ENCODE measurements around the gene ING4.
"Not testable (repeated sequence)": the region's sequence is repeated elsewhere in the genome, so short reads cannot be mapped to it uniquely, and the experiment has no call there.

Gene ING4

DNA sequence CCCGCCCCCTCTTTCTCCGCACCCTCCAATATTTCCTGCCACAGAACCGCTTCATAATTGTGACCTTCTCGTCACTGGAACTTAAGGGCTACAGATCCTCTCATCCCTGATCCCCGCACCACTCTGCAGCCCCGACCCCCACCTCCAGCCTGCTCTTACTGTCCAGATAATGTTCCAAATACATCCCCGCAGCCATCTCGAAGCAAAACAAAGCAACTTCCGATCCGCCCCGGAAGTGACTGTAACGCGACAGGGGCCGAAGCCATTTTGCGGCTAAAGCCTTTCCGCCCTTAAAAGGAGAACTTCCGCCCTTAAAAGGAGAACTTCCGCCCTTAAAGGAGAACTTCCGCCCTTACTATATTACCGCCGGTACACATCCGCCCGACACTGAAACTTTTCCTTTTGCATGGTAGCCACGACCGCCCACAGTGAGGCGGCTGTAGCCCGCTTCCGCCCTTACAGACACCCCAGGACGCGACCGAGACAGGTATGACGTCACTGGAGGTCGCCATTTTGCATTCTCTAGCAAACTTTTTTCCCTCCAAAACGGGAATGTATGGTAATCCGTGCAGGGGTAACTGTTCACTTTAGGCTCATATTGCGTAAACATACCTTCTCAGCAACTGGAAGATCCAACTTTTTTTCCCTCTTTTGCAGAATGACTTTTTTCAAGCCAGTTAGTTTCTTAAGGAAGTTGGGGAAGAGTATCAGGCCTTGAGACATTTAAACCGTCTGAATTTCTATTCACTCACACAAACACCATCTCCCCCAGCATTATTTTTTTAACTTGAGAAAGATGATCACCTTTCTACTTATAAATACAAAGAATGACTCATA is at the start of gene ING4:
ING4 (minus strand) TSS at position 214 of the 837 bp plus-strand sequence; CDS start at position 196, 18 bp downstream.
- Histone ChIP-seq H3K9me3 (ENCODE audit: control insufficient read depth, insufficient read depth, low read depth, low read length) (no peaks in the 10 kb centered on the region), H3K4me1 (ENCODE audit: control insufficient read depth, insufficient read depth, low read length) (no peaks in the 10 kb centered on the region; the same call in 1 of the 2 replicates), H3K36me3 (ENCODE audit: control insufficient read depth, insufficient read depth, low read length) (peaks cover 19% of the 10 kb centered on the region), H3K27me3 (ENCODE audit: control insufficient read depth, insufficient read depth, low read length) (no peaks in the 10 kb centered on the region), H3K4me3 (ENCODE audit: low read depth, low read length) (peak within 1 kb of the TSS; percentile 84), H3K27ac (ENCODE audit: low read depth, low read length) (peak within 1 kb of the TSS; percentile 24; the same call in 1 of the 2 replicates), H3K9ac (ENCODE audit: low read length) (peak within 1 kb of the TSS; percentile 67)

DNA sequence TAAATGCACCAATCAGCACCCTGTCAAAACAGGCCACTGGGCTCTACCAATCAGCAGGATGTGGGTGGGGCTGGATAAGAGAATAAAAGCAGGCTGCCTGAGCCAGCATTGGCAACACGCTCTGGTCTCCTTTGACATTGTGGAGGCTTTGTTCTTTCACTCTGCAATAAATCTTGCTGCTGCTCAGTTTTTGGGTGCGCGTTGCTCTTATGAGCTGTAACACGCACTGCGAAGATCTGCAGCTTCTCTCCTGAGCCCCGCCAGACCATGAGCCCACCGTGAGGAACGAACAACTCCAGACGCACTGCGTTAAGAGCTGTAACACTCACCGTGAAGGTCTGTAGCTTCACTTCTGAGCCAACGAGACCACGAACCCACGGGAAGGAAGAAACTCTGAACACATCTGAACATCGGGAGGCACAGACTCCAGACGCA is 46.1 kb upstream of the ING4 start:
- no peak overlapping the region for H3K4me3 ChIP-seq (ENCODE audit: low read depth, low read length)
- H3K4me1 ChIP-seq (ENCODE audit: control insufficient read depth, insufficient read depth, low read length): no peaks in the 10 kb centered on the region
- no peaks in the 10 kb centered on the region for H3K9me3 ChIP-seq (ENCODE audit: control insufficient read depth, insufficient read depth, low read depth, low read length)
- no peaks in the 10 kb centered on the region for H3K27me3 ChIP-seq (ENCODE audit: control insufficient read depth, insufficient read depth, low read length)
- no peaks in the 10 kb centered on the region for H3K36me3 ChIP-seq (ENCODE audit: control insufficient read depth, insufficient read depth, low read length)
- no peak overlapping the region for H3K27ac ChIP-seq (ENCODE audit: low read depth, low read length)
- H3K9ac ChIP-seq (ENCODE audit: low read length): no peak overlapping the region

DNA sequence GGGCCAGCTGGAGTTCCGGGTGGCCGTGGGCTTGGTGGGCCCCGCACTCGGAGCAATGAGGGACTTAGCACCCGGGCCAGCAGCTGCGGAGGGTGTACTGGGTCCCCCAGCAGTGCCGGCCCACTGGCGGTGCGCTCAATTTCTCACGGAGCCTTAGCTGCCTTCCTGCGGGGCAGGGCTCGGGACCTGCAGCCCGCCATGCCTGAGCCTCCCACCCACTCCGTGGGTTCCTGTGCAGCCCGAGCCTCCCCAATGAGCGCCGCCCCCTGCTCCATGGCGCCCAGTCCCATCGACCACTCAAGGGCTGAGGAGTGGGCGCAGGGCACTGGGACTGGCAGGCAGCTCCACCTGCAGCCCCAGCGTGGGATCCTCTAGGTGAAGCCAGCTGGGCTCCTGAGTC is 45.4 kb upstream of the ING4 start:
- H3K27ac ChIP-seq (ENCODE audit: low read depth, low read length); H3K36me3 ChIP-seq (ENCODE audit: control insufficient read depth, insufficient read depth, low read length); H3K9me3 ChIP-seq (ENCODE audit: control insufficient read depth, insufficient read depth, low read depth, low read length); H3K4me3 ChIP-seq (ENCODE audit: low read depth, low read length); H3K4me1 ChIP-seq (ENCODE audit: control insufficient read depth, insufficient read depth, low read length); H3K27me3 ChIP-seq (ENCODE audit: control insufficient read depth, insufficient read depth, low read length); H3K9ac ChIP-seq (ENCODE audit: low read length): not testable (repeated sequence)

DNA sequence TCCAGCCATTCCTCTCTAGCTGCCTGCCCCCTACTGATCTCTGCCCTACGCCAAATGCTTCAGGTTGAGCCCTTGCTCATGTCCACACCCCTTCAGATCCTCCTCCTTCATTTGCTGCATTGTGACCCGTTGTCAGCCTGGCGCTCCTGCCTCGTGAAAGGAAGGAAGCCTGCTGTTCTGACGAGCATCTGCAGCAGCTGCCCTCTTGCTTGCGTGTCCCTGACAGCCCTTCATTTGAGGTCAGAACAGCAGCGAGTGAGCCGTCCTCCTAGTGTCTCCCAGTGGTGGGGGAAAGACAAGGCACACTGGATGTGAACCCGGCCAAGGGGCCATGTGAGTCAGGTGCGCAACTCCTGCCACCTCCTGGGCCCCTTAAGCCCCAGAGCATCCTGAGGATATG is 40.7 kb upstream of the ING4 start:
- H3K36me3 ChIP-seq (ENCODE audit: control insufficient read depth, insufficient read depth, low read length): no peaks in the 10 kb centered on the region
- peaks cover 24% of the 10 kb centered on the region for H3K27me3 ChIP-seq (ENCODE audit: control insufficient read depth, insufficient read depth, low read length)
- peaks cover 15% of the 10 kb centered on the region for H3K4me1 ChIP-seq (ENCODE audit: control insufficient read depth, insufficient read depth, low read length)
- H3K9me3 ChIP-seq (ENCODE audit: control insufficient read depth, insufficient read depth, low read depth, low read length): no peaks in the 10 kb centered on the region
- H3K4me3 ChIP-seq (ENCODE audit: low read depth, low read length): peak overlapping the region; percentile 19; the same call in 1 of the 2 replicates
- H3K9ac ChIP-seq (ENCODE audit: low read length): no peak overlapping the region
- H3K27ac ChIP-seq (ENCODE audit: low read depth, low read length): no peak overlapping the region

DNA sequence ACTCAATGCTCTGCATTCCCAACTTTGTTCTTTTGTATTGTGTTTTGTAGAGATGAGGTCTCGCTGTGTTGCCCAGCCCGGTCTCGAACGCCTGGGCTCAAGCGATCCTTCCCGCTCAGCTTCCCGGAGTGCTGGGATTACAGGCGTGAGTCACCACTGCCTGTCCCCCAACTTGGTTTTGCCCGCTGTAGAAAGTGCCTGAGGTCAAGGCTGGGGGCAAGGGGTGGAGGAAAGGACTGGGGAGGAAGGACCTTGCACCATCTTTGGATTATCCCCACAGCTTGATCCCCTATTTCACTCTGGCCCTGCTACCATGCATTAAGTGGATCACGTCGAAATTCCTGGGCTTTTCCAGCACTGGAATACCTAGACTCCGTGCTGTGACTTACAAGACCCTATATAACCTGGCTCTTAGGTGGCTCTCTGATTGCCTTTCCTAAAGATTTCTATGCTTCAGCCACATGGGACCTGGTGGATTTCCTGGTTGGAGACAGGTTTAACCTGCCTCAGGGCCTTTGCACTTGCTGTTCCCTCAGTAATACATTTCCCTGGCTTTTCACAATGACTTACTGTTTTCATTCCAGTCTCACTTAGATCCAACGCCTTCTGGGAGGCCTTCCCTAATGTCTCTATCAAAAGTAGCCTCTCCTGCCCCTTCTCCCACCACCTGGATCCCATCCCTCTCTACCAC is 38.3 kb upstream of the ING4 start:
- Histone ChIP-seq H3K27me3 (ENCODE audit: control insufficient read depth, insufficient read depth, low read length) (peaks cover 30% of the 10 kb centered on the region), H3K9ac (ENCODE audit: low read length) (peak overlapping the region; percentile 67), H3K4me3 (ENCODE audit: low read depth, low read length) (peak overlapping the region; percentile 66)

DNA sequence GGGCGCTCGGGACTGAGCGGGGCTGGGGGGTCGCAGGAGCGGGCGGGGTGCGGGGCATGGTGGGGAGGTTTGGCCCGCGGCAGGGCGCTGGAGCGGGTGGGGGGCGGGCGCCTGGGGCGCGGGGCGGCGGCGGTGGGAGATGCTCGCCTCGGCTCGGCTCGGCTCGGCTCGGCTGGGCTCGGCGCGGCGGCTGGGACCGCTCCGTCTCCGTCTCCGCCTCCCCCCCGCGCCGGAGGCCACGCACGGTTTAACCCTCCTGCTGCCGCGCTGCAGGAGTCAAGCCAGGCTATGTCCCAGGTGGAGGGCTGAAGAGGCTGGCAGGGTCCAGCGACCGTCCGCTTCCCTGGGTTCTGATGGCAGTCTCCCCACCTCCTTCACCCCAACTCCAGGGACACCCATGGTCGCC is 37.7 kb upstream of the ING4 start, which contains the start of gene PIANP:
PIANP (minus strand) TSS at position 170 of the 406 bp plus-strand sequence. CDS start 2,754 bp downstream, outside the sequence.
- Histone ChIP-seq H3K4me1 (ENCODE audit: control insufficient read depth, insufficient read depth, low read length) (peaks cover 21% of the 10 kb centered on the region), H3K36me3 (ENCODE audit: control insufficient read depth, insufficient read depth, low read length) (no peaks in the 10 kb centered on the region), H3K27me3 (ENCODE audit: control insufficient read depth, insufficient read depth, low read length) (peaks cover 30% of the 10 kb centered on the region), H3K4me3 (ENCODE audit: low read depth, low read length) (peak within 1 kb of the TSS; percentile 84), H3K27ac (ENCODE audit: low read depth, low read length) (no peak within 1 kb of the TSS), H3K9ac (ENCODE audit: low read length) (peak within 1 kb of the TSS; percentile 67), H3K9me3 (ENCODE audit: control insufficient read depth, insufficient read depth, low read depth, low read length) (no peaks in the 10 kb centered on the region)

More for the DNA sequence above, 38.3 kb upstream of the ING4 start:
- Histone ChIP-seq H3K27ac (ENCODE audit: low read depth, low read length) (no peak overlapping the region), H3K36me3 (ENCODE audit: control insufficient read depth, insufficient read depth, low read length) (no peaks in the 10 kb centered on the region), H3K4me1 (ENCODE audit: control insufficient read depth, insufficient read depth, low read length) (peaks cover 21% of the 10 kb centered on the region), H3K9me3 (ENCODE audit: control insufficient read depth, insufficient read depth, low read depth, low read length) (no peaks in the 10 kb centered on the region)

DNA sequence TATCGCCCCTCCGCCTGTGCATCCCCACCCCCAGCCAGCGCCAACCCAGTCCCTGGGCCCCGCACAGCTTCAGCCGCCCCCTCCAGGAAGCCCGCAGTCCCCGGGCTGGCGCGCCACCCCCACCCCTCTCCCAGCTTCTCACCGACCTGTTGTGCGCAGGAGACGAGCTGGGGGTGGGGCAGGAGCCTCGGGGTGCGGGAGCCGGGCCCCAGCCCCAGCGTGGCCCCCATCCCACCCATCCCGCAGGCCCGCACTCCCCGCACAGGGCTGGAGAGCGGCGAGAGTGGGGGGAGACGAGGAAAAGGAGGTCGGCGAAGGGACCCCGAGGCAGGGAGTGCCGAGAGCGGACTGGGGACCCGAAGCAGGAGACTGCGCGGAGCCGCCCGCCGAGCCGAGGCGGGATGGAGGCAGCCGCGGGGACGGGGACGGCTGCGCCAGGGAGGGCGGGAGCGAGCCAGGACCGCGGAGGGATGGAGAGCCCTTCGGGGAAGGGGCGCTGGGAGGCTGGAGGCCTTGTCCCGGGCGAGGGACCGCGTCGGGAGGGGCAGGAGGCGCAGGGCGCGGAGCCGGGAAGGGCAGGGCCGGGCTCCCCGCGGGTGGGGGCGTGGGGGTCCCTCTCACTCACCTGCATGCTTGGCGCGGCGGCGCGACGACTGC is 37.2 kb upstream of the ING4 start:
- Histone ChIP-seq H3K9ac (ENCODE audit: low read length) (peak overlapping the region; percentile 27), H3K27ac (ENCODE audit: low read depth, low read length) (no peak overlapping the region), H3K9me3 (ENCODE audit: control insufficient read depth, insufficient read depth, low read depth, low read length) (no peaks in the 10 kb centered on the region), H3K27me3 (ENCODE audit: control insufficient read depth, insufficient read depth, low read length) (peaks cover 30% of the 10 kb centered on the region), H3K4me1 (ENCODE audit: control insufficient read depth, insufficient read depth, low read length) (peaks cover 21% of the 10 kb centered on the region), H3K4me3 (ENCODE audit: low read depth, low read length) (peak overlapping the region; percentile 84), H3K36me3 (ENCODE audit: control insufficient read depth, insufficient read depth, low read length) (no peaks in the 10 kb centered on the region)

DNA sequence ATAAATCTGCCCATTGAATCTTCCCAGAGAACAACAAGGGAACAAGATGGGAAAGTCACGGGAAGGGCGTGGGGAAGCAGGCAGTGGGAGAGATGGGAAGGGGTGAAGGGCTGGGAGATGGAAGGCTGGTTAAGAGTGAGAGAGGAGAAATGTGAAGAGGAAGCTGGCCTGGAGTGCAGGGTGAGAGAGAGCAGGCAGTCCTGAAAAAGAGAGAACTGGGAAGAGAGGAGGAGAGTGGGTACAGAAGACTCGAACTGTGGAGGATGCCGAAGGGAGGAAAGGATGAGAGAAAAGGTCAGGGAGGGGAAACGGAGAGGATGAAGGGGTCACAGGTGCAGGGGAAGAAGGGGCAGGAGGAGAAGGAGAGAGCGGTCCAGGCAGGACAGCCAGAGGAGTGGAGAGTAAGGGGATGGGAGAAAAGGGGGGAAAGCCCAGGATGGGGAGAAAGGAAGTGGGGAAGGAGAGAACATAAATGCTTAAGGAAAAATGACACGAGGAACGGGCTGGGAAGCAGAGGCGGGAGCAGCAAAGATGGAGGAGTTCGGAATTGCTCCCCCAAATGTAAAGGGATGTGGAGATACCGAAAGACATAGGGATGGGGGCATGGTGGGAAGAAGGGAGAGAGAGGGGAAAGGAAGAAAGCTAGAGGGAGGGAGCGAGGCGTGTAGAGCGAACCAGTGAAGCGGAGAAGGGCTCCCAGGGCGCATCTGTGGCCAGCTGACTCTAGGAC is 36.5 kb upstream of the ING4 start:
- Histone ChIP-seq H3K27me3 (ENCODE audit: control insufficient read depth, insufficient read depth, low read length) (peaks cover 30% of the 10 kb centered on the region), H3K9ac (ENCODE audit: low read length) (no peak overlapping the region)

DNA sequence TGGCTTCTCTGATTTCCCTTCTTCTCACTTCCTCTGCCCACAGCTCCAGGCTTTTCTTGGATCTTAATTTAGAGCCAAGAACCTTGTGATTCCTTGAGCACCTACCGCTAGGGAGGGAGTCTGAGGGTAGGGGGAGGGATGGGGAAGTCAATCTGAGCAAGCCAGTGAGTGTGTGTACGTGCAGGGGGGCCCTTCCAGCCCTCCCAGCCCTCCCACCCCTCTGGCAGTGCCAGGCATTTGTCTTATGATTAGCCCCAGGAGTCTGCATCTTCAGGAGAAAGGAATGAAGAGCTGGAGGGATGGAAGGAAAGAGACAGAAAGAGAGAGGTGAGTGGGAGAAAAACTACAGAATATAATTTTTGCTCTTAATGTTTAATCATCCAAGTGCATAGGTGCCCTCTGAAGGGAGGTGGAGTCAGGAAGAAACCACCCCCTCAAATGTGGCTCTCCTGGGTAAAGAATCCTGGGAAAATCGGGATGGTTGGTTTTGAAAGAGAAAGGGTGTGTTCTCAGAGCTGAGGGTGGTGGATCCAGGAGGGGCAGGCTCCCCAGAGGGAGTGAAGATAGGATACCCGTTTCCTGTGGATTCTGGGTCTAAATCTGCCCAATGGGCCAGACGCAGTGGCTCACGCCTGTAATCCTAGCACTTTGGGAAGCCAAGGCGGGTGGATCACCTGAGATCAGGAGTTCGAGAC is 35.6 kb upstream of the ING4 start:
- no peak overlapping the region for H3K27ac ChIP-seq (ENCODE audit: low read depth, low read length)
- peaks cover 3% of the 10 kb centered on the region; the same call in 1 of the 2 replicates for H3K36me3 ChIP-seq (ENCODE audit: control insufficient read depth, insufficient read depth, low read length)
- H3K4me1 ChIP-seq (ENCODE audit: control insufficient read depth, insufficient read depth, low read length): peaks cover 17% of the 10 kb centered on the region
- H3K9me3 ChIP-seq (ENCODE audit: control insufficient read depth, insufficient read depth, low read depth, low read length): no peaks in the 10 kb centered on the region
- H3K4me3 ChIP-seq (ENCODE audit: low read depth, low read length): peak overlapping the region; percentile 12
- peaks cover 30% of the 10 kb centered on the region for H3K27me3 ChIP-seq (ENCODE audit: control insufficient read depth, insufficient read depth, low read length)
- no peak overlapping the region for H3K9ac ChIP-seq (ENCODE audit: low read length)

More for the DNA sequence above, 36.5 kb upstream of the ING4 start:
- Histone ChIP-seq H3K4me1 (ENCODE audit: control insufficient read depth, insufficient read depth, low read length) (peaks cover 21% of the 10 kb centered on the region), H3K9me3 (ENCODE audit: control insufficient read depth, insufficient read depth, low read depth, low read length) (no peaks in the 10 kb centered on the region), H3K27ac (ENCODE audit: low read depth, low read length) (no peak overlapping the region), H3K36me3 (ENCODE audit: control insufficient read depth, insufficient read depth, low read length) (peaks cover 2% of the 10 kb centered on the region; the same call in 1 of the 2 replicates), H3K4me3 (ENCODE audit: low read depth, low read length) (peak overlapping the region; percentile 84)
